A172 (cell line): ENCODE measurements around the gene SH3BP2. TPM values are rescaled to one million over a fixed set of nuclear protein-coding genes. Genes with fewer than 3 reads are reported as not detected.

Experiments
- DNase-seq: peaks from one replicate; pipeline ENCODE4 v3.0.0-alpha.2; 2015; ENCODE audit warnings: low spot score
- total RNA-seq: library from RNA; depleted of rRNA; stranded (reverse); fragments of >200 nt; shearing (Covaris generic); gene quantifications from 2 replicates; pipeline ENCODE4 v1.2.3, GENCODE V29; 2014; rRNA removed

SH3BP2 gene
- 37.4 and 56.9 TPM in 2 replicates for total RNA-seq

GRCh38 chr4:2792711-2793585 lies at the start of gene SH3BP2:
Gene SH3BP2, plus strand, starts transcription at chr4:2793085. Its CDS starts 27,533 bp downstream, at chr4:2820618.
- DNase-seq, result peak; percentile 25

GRCh38 chr4:2743518-2744445 lies 49.1 kb upstream of the SH3BP2 start:
- DNase-seq, result no peak

GRCh38 chr4:2744576-2745270 lies 48.2 kb upstream of the SH3BP2 start:
- DNase-seq, result no peak

- DNase-seq, result no peak
Measured at GRCh38 chr4:2745516-2745915, 47.4 kb upstream of the SH3BP2 start.

- DNase-seq, result peak; percentile 92
Measured at GRCh38 chr4:2745981-2746806, 46.7 kb upstream of the SH3BP2 start.

GRCh38 chr4:2746891-2747695 lies 45.8 kb upstream of the SH3BP2 start:
- DNase-seq, result peak; percentile 59

GRCh38 chr4:2750719-2751605 lies 41.9 kb upstream of the SH3BP2 start:
- no peak for DNase-seq

- no peak for DNase-seq
Measured at GRCh38 chr4:2753436-2753835, 39.4 kb upstream of the SH3BP2 start.

- no peak for DNase-seq
Measured at GRCh38 chr4:2754848-2755819, 37.8 kb upstream of the SH3BP2 start.

- peak; percentile 55 for DNase-seq
Measured at GRCh38 chr4:2755821-2756690, 36.8 kb upstream of the SH3BP2 start, which contains the start of gene TNIP2. Gene TNIP2, minus strand, starts transcription at chr4:2756336. Its CDS starts 47 bp downstream, at chr4:2756289.

- DNase-seq, result no peak
Measured at GRCh38 chr4:2756691-2757350, 36.1 kb upstream of the SH3BP2 start.

- DNase-seq, result no peak
Measured at GRCh38 chr4:2757426-2757825, 35.5 kb upstream of the SH3BP2 start.

- DNase-seq, result no peak
Measured at GRCh38 chr4:2761035-2761923, 31.6 kb upstream of the SH3BP2 start.

GRCh38 chr4:2762048-2762447 lies 30.8 kb upstream of the SH3BP2 start:
- no peak for DNase-seq
